Tibial artery (tissue), 4 donors: ENCODE results near the gene SRPK1.

Experiments used
- DNase-seq, 2 donors: peaks; one replicate each; pipeline ENCODE4 v3.0.0-alpha.2; 2019
- H3K27ac ChIP-seq, 2 donors: fragments of 200-600 bp; sonication (generic) in 1 of 2; 1 replicate in 1 of 2; 2 replicates in 1 of 2; pipeline ENCODE4 v1.5.1; 2018 to 2019; ENCODE audit warnings: mild to moderate bottlenecking in 1 of 2
- H3K27me3 ChIP-seq, 2 donors: fragments of 200-600 bp; sonication (generic) in 1 of 2; one replicate each; pipeline versions ENCODE4 v1.5.1 to v1.6.0; 2016 to 2019
- H3K36me3 ChIP-seq, 3 donors: fragments of 200-600 bp; sonication (generic) in 2 of 3; one replicate each; pipeline ENCODE4 v1.5.1; 2016 to 2019; ENCODE audit warnings: mild to moderate bottlenecking in 2 of 3
- H3K4me1 ChIP-seq, 4 donors: fragments of 200-600 bp; sonication (generic) in 2 of 4; 1 replicate in 3 of 4; 2 replicates in 1 of 4; pipeline ENCODE4 v1.5.1; 2016 to 2019
- H3K4me3 ChIP-seq, 2 donors: fragments of 200-600 bp; sonication (generic) in 1 of 2; 1 replicate in 1 of 2; 2 replicates in 1 of 2; pipeline ENCODE4 v1.5.1; 2018 to 2019; ENCODE audit warnings: mild to moderate bottlenecking in 2 of 2
- H3K9me3 ChIP-seq, 3 donors: fragments of 200-600 bp; sonication (generic) in 1 of 3; one replicate each; pipeline ENCODE4 v1.5.1; 2016 to 2019
- intact Hi-C: fragments of 100-400 bp; cut with DNase I; formaldehyde crosslinking; loops from one replicate; pipeline ENCODE4 v1.15.0; 2023; ENCODE audit warnings: low total_unique reads
- TF ChIP-seq, protein P1 (sequence below), 2 experiments: fragments of 200-600 bp in 1 of 2; fragments of 450-650 bp in 1 of 2; IDR thresholded peaks; one replicate each; pipeline ENCODE4 v1.5.1; 2017 to 2019; ENCODE audit warnings: antibody characterized with exemption in 2 of 2, mild to moderate bottlenecking in 1 of 2, moderate library complexity in 1 of 2

The SRPK1 gene

DNA sequence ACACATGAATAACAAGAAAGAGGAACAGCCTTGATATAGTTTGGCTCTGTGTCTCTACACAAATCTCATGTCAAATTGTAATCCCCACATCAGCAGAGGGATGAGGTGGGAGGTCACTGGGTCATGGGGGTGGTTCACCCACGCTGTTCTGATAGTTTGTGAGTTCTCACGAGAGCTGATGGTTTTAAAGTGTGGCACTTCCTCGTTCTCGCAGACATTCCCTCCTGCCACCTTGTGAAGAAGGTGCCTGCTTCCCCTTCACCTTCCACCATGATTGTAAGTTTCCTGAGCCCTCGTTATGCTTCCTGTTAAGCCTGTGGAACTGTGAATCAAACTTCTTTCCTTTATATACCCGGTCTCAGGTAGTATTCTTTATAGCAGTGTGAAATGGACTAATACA, 13.1 kb downstream of the SRPK1 start:
- DNase-seq: no peak
- TF ChIP-seq, protein P1, sequence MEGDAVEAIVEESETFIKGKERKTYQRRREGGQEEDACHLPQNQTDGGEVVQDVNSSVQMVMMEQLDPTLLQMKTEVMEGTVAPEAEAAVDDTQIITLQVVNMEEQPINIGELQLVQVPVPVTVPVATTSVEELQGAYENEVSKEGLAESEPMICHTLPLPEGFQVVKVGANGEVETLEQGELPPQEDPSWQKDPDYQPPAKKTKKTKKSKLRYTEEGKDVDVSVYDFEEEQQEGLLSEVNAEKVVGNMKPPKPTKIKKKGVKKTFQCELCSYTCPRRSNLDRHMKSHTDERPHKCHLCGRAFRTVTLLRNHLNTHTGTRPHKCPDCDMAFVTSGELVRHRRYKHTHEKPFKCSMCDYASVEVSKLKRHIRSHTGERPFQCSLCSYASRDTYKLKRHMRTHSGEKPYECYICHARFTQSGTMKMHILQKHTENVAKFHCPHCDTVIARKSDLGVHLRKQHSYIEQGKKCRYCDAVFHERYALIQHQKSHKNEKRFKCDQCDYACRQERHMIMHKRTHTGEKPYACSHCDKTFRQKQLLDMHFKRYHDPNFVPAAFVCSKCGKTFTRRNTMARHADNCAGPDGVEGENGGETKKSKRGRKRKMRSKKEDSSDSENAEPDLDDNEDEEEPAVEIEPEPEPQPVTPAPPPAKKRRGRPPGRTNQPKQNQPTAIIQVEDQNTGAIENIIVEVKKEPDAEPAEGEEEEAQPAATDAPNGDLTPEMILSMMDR (IDR thresholded peaks at IDR 0.05): no peak
- no peaks in the 10 kb centered on the region for H3K27me3 ChIP-seq
- H3K4me3 ChIP-seq: no peak overlapping the region
- peaks cover 0 to 7% (median 0%) of the 10 kb centered on the region in 3 donors for H3K9me3 ChIP-seq
- no peak overlapping the region for H3K27ac ChIP-seq
- H3K4me1 ChIP-seq: no peaks in the 10 kb centered on the region
- intact Hi-C loops: no loop called here
- H3K36me3 ChIP-seq: peaks cover 9 to 19% (median 11%) of the 10 kb centered on the region in 3 donors

DNA sequence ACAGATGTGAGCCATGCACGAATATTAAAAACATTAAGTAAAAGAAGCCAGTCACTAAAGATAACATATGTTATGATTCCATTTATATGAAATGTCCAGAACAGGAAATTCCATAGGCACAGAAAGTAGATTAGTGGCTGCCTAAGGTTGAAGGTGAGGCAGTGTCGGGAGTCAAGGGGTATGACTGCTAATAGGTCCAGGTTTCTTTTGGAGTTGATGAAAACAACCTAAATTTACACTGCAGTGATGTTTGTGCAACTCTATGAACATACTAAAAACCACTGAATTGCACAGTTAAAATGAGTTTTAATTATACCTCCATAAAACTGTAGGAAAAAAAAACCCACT, 14.4 kb downstream of the SRPK1 start:
- no peak for DNase-seq
- peaks cover 9 to 19% (median 11%) of the 10 kb centered on the region in 3 donors for H3K36me3 ChIP-seq

DNA sequence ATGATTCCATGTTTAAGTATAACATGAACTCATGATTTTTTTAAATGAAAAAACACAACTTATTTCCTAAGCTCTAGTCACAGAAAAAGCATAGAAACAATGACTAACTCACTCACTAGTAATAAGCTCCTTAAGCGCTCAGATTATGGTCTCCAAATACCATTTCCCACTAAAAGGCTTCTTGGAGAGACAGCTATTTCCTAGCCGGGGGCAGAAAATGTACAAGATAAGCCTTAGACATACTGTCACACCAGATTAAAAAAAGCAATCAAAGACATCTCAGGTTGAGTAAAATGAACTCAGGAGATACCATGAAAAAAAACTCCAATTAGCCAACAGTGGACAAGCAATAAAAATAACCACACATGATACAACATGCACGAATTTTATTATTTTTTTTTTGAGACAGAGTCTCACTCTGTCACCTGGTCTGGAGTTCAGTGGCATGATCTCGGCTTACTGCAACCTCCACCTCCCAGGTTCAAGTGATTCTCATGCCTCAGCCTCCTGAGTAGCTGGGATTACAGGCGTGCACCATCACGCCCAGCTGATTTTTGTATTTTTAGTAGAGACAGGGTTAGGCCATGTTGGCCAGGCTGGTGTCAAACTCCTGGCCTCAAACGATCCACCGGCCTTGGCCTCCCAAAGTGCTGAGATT, 14.9 kb downstream of the SRPK1 start:
- Histone ChIP-seq H3K9me3 (peaks cover 0 to 7% (median 0%) of the 10 kb centered on the region in 3 donors), H3K4me1 (no peaks in the 10 kb centered on the region), H3K27ac (no peak overlapping the region), H3K4me3 (no peak overlapping the region), H3K27me3 (no peaks in the 10 kb centered on the region), H3K36me3 (peaks cover 9 to 19% (median 11%) of the 10 kb centered on the region in 3 donors)
- intact Hi-C loops: no loop called here
- no peak for DNase-seq
- TF ChIP-seq, protein P1 (IDR thresholded peaks at IDR 0.05): no peak

More for the DNA sequence above, 14.4 kb downstream of the SRPK1 start:
- TF ChIP-seq, protein P1 (IDR thresholded peaks at IDR 0.05): no peak
- intact Hi-C loops: no loop called here
- peaks cover 0 to 7% (median 0%) of the 10 kb centered on the region in 3 donors for H3K9me3 ChIP-seq
- no peaks in the 10 kb centered on the region for H3K4me1 ChIP-seq
- no peak overlapping the region for H3K27ac ChIP-seq
- H3K27me3 ChIP-seq: no peaks in the 10 kb centered on the region
- H3K4me3 ChIP-seq: no peak overlapping the region

DNA sequence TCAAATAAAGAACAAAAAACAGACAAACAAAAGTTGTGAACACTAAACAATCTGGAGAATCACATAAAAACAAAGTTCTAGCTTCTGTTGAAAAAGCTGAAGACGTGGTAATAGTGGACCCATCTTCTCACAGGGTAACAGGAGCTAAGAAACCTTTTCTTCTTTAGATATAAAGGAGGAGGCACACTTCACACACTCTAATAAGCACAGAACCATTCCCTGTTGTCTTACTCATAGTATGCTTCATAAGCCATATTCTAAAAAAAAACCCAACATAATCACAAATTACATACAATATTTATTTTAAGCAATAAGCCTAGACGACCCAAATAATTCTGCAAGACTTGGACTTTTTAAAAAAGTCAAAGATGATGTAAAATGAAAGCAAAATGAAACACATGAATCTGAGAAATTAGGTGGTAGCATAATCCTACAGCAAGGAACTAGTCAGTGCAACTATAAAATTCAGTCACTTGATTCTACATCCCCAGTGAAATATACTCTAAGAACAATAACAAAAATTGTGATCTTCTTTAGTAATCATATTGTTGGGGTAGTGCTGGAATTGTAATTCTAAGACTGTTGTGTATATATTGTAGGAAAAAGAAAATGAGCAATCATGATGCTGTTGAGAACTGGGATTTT, 15.6 kb downstream of the SRPK1 start:
- Histone ChIP-seq H3K4me3 (no peak overlapping the region), H3K27ac (no peak overlapping the region), H3K9me3 (peaks cover 0 to 7% (median 0%) of the 10 kb centered on the region in 3 donors), H3K4me1 (no peaks in the 10 kb centered on the region), H3K27me3 (no peaks in the 10 kb centered on the region), H3K36me3 (peaks cover 9 to 19% (median 11%) of the 10 kb centered on the region in 3 donors)
- intact Hi-C loops: no loop called here
- TF ChIP-seq, protein P1 (IDR thresholded peaks at IDR 0.05): no peak
- no peak for DNase-seq

DNA sequence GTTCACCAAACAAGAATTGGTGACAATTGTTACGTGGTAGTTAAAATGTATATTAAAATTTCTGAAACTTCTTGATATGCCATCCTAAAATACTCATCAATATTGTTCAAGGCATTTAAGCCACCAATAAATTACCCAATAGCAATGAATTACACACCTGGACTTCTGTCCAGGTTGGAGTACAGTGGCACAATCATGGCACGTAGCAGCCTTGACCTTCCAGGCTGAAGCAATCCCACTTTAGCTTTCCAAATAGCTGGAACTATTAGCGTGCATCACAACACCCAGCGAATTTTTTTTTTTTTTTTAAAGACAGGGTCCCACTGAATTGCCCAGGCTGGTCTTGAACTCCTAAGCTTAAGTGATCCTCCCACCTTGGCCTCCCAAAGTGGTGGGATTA, 17.2 kb downstream of the SRPK1 start:
- Histone ChIP-seq H3K27me3 (no peaks in the 10 kb centered on the region), H3K27ac (no peak overlapping the region), H3K9me3 (peaks cover 0 to under 1% (median 0%) of the 10 kb centered on the region in 3 donors), H3K4me1 (no peaks in the 10 kb centered on the region), H3K36me3 (peaks cover 3 to 15% (median 9%) of the 10 kb centered on the region in 3 donors), H3K4me3 (no peak overlapping the region)
- intact Hi-C loops: no loop called here
- DNase-seq: no peak
- TF ChIP-seq, protein P1 (IDR thresholded peaks at IDR 0.05): no peak
